DND-41 (cell line): ENCODE data around the gene TDRD1.

ENCODE experiments used
- ATAC-seq: fragments of 200-7000 bp; cut with Tn5 transposase; 3 replicates; pipeline ENCODE4 v1.9.1; 2021; ENCODE audit warnings: low read depth; ENCODE audit not compliant: insufficient read depth
- DNase-seq: peaks from one replicate; pipeline ENCODE4 v3.0.0-alpha.2; 2020
- H2AFZ ChIP-seq: 2 replicates; pipeline ENCODE4 v1.6.0; 2012; ENCODE audit warnings: low read depth, low read length
- H3K27ac ChIP-seq: 2 replicates; pipeline ENCODE4 v1.5.1; 2012; ENCODE audit warnings: low read length, inconsistent platforms
- H3K27me3 ChIP-seq: fragments of 200-600 bp; sonication (generic); 2 replicates; pipeline ENCODE4 v1.6.0; 2012; ENCODE audit warnings: low read length, mild to moderate bottlenecking, inconsistent platforms; ENCODE audit not compliant: insufficient read depth, poor library complexity
- H3K36me3 ChIP-seq: 2 replicates; pipeline ENCODE4 v1.5.1; 2012; ENCODE audit warnings: low read length, inconsistent platforms; ENCODE audit not compliant: insufficient read depth
- H3K4me1 ChIP-seq: 2 replicates; pipeline ENCODE4 v1.5.1; 2012; ENCODE audit warnings: mild to moderate bottlenecking, low read length; ENCODE audit not compliant: insufficient read depth
- H3K4me2 ChIP-seq: 2 replicates; pipeline ENCODE4 v1.6.0; 2012; ENCODE audit warnings: mild to moderate bottlenecking, moderate library complexity, low read length, inconsistent platforms; ENCODE audit not compliant: insufficient read depth
- H3K4me3 ChIP-seq, 2 experiments: fragments of 200-600 bp in 1 of 2; shearing (Covaris generic) in 1 of 2; 2 replicates each; pipeline ENCODE4 v1.5.1; 2012 to 2016; ENCODE audit warnings: inconsistent platforms in 2 of 2, low read length in 2 of 2, mild to moderate bottlenecking in 2 of 2, low read depth in 1 of 2, moderate library complexity in 1 of 2
- H3K79me2 ChIP-seq: 2 replicates; pipeline ENCODE4 v1.6.0; 2012; ENCODE audit warnings: low read length, inconsistent platforms; ENCODE audit not compliant: insufficient read depth
- H3K9ac ChIP-seq: 2 replicates; pipeline ENCODE4 v1.6.0; 2012; ENCODE audit warnings: low read depth, mild to moderate bottlenecking, inconsistent platforms, low read length, moderate library complexity
- H3K9me3 ChIP-seq: 2 replicates; pipeline ENCODE4 v1.5.1; 2012; ENCODE audit warnings: low read length, moderate library complexity, mild to moderate bottlenecking, inconsistent platforms; ENCODE audit not compliant: insufficient read depth, severe bottlenecking
- H4K20me1 ChIP-seq: 2 replicates; pipeline ENCODE4 v1.6.0; 2012; ENCODE audit warnings: low read length; ENCODE audit not compliant: insufficient read depth
- CTCF ChIP-seq: IDR thresholded peaks from 2 replicates; pipeline ENCODE4 v1.5.1; 2012; ENCODE audit warnings: borderline replicate concordance, low read length, moderate library complexity, mild to moderate bottlenecking; ENCODE audit not compliant: poor library complexity, severe bottlenecking; ENCODE audit errors: extremely low read depth
- EZH2 ChIP-seq: IDR thresholded peaks from 3 replicates; pipeline ENCODE4 v1.6.1; 2012; ENCODE audit warnings: borderline replicate concordance, low read depth, mild to moderate bottlenecking, moderate library complexity, low read length, inconsistent platforms; ENCODE audit not compliant: severe bottlenecking

The TDRD1 gene

GRCh38 chr10:114188001-114188400 is 8.8 kb downstream of the TDRD1 start:
- TF ChIP-seq CTCF (no peak), EZH2 (no peak)
- no peak overlapping the region for H3K9ac ChIP-seq
- no peak overlapping the region for H3K27ac ChIP-seq

GRCh38 chr10:114188900-114189299 is 9.7 kb downstream of the TDRD1 start:
- Histone ChIP-seq H3K27ac (no peak overlapping the region), H3K4me3 (no peak overlapping the region), H3K4me2 (no peak overlapping the region), H3K27me3 (peaks cover 24% of the 10 kb centered on the region), H2AFZ (no peak overlapping the region), H4K20me1 (no peaks in the 10 kb centered on the region), H3K9ac (no peak overlapping the region), H3K4me1 (no peaks in the 10 kb centered on the region), H3K79me2 (no peaks in the 10 kb centered on the region), H3K9me3 (no peaks in the 10 kb centered on the region), H3K36me3 (no peaks in the 10 kb centered on the region)
- no peak for DNase-seq
- TF ChIP-seq EZH2 (no peak), CTCF (no peak)
- no peak for ATAC-seq

More at GRCh38 chr10:114188001-114188400, 8.8 kb downstream of the TDRD1 start:
- H3K4me3 ChIP-seq = no peak overlapping the region
- DNase-seq (no peak), ATAC-seq (no peak)
- no peaks in the 10 kb centered on the region for H3K79me2 ChIP-seq
- H3K36me3 ChIP-seq = no peaks in the 10 kb centered on the region
- no peak overlapping the region for H2AFZ ChIP-seq
- no peak overlapping the region for H3K4me2 ChIP-seq
- no peaks in the 10 kb centered on the region for H3K9me3 ChIP-seq
- no peaks in the 10 kb centered on the region for H3K4me1 ChIP-seq
- H3K27me3 ChIP-seq = peaks cover 24% of the 10 kb centered on the region
- no peaks in the 10 kb centered on the region for H4K20me1 ChIP-seq

- no peaks in the 10 kb centered on the region for H3K36me3 ChIP-seq
- no peak overlapping the region for H3K4me3 ChIP-seq
- H2AFZ ChIP-seq = no peak overlapping the region
- no peak for DNase-seq
- no peak overlapping the region for H3K9ac ChIP-seq
- no peak overlapping the region for H3K27ac ChIP-seq
- no peak for ATAC-seq
- H3K27me3 ChIP-seq = peaks cover 20% of the 10 kb centered on the region
- H3K9me3 ChIP-seq = no peaks in the 10 kb centered on the region
- H3K4me2 ChIP-seq = no peak overlapping the region
- no peaks in the 10 kb centered on the region for H3K4me1 ChIP-seq
- H4K20me1 ChIP-seq = no peaks in the 10 kb centered on the region
- no peaks in the 10 kb centered on the region for H3K79me2 ChIP-seq
- TF ChIP-seq EZH2 (no peak), CTCF (no peak)
These were observed 10.5 kb downstream of the TDRD1 start for GRCh38 chr10:114189700-114190099.

- DNase-seq = no peak
- Histone ChIP-seq H3K9ac (no peak overlapping the region), H3K79me2 (no peaks in the 10 kb centered on the region), H3K9me3 (no peaks in the 10 kb centered on the region), H3K27ac (no peak overlapping the region), H3K36me3 (no peaks in the 10 kb centered on the region), H3K4me1 (no peaks in the 10 kb centered on the region), H3K27me3 (peaks cover 5% of the 10 kb centered on the region), H4K20me1 (no peaks in the 10 kb centered on the region), H2AFZ (no peak overlapping the region), H3K4me3 (no peak overlapping the region), H3K4me2 (no peak overlapping the region)
- no peak for ATAC-seq
- TF ChIP-seq EZH2 = no peak
- TF ChIP-seq CTCF = no peak
These were observed 15.9 kb downstream of the TDRD1 start for GRCh38 chr10:114195079-114195478.
